H7 (cell line): ENCODE data around the gene MEG3. TPM values are rescaled to one million over a fixed set of nuclear protein-coding genes. Genes with fewer than 3 reads are reported as not detected.

Experiments used
- DNase-seq: peaks from one replicate; pipeline ENCODE4 v3.0.0; 2012
- H3K27me3 ChIP-seq: 2 replicates; pipeline ENCODE4 v1.6.0; 2011; ENCODE audit warnings: mild to moderate bottlenecking, low read length; ENCODE audit not compliant: control insufficient read depth, insufficient read depth
- H3K36me3 ChIP-seq: replicated peaks from 2 replicates; pipeline ENCODE4 v1.5.1; 2011; ENCODE audit warnings: low read length; ENCODE audit not compliant: control insufficient read depth, insufficient read depth
- H3K4me3 ChIP-seq: 2 replicates; pipeline ENCODE4 v1.5.1; 2011; ENCODE audit warnings: low read depth, mild to moderate bottlenecking, control low read depth, low read length, moderate library complexity; ENCODE audit not compliant: insufficient read depth
- total RNA-seq: library from RNA; depleted of rRNA; stranded (reverse); fragments of >200 nt; shearing (Covaris generic); gene quantifications from 2 replicates; pipeline ENCODE4 v1.2.3, GENCODE V29; 2014

Gene MEG3
- total RNA-seq, 1 experiment from 2014 or later, result 0.31 TPM

DNA sequence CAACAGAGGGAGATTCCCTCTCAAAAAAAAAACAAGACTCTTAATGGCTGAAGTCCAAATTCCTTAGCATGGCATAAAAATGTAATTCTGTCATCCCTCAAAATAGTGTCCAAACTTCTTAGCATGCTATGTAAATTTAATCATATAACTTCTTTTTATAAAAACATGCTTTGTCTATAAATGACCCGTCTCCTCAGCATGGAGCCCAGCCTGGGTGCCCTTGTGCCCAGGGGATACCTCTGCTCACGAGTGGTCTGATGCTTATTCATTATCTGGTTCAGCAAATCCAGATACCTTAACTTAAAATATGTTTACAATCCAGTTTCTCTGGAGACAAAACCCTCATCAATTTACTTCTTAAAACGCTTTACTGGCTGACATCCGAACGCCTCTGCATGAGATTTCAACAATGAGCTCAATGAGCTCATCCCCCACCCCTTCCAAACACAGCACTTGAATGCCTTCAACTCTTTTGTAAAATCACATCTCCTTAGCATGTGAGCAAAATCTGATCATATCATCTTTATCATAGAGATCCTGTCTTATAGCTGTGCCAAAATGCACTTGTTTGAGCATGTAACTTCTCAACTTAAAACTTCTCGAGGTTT is 61.9 kb downstream of the MEG3 start:
- no peak overlapping the region for H3K4me3 ChIP-seq
- no peaks in the 10 kb centered on the region for H3K36me3 ChIP-seq
- H3K27me3 ChIP-seq, result no peaks in the 10 kb centered on the region
- no peak for DNase-seq

DNA sequence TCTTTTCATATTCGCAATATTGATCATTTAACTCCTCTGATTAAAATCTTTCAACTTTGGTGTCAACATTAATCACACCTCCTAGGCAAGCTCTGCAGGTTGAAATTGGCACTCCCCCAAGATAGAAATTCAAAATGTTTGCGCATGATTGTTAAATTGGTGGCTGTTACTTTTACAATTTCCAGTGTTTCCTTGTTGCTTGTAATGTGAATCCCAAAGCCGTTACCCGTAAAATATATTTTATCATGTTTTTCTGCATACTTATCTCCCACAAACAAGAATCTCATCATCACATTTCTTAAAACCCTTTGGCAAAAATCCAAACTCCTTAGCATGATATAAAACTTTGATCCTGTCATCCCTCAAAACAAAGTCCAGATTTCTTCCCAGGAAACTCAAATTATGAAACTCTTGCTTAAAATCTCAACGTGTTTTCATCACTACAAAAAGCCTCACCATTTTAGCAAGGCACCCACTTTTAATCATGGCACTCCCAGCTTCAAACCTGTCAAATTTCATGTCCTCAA is 62.9 kb downstream of the MEG3 start:
- DNase-seq, result no peak
- H3K36me3 ChIP-seq, result no peaks in the 10 kb centered on the region
- no peaks in the 10 kb centered on the region for H3K27me3 ChIP-seq
- H3K4me3 ChIP-seq, result no peak overlapping the region

DNA sequence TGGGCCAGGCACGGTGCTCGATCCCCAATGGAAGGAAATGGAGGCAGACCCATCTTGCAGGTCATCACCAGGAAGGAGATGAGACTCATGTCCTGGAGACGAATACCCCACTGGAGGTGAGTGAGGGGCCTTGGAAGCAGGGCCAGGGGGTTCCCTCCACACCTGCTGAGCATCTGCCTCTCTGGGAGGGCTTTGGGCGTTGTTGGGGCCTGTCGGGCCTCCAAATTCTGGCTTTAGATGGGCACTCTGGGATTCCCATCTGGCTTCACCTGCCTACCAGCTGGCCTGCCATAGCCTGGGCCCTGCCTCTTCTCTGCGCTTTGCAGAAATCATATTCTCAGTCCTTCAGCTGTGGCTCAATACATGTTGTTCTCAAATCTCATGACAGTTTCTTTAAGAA is 63.7 kb downstream of the MEG3 start:
- no peak overlapping the region for H3K4me3 ChIP-seq
- DNase-seq, result no peak

DNA sequence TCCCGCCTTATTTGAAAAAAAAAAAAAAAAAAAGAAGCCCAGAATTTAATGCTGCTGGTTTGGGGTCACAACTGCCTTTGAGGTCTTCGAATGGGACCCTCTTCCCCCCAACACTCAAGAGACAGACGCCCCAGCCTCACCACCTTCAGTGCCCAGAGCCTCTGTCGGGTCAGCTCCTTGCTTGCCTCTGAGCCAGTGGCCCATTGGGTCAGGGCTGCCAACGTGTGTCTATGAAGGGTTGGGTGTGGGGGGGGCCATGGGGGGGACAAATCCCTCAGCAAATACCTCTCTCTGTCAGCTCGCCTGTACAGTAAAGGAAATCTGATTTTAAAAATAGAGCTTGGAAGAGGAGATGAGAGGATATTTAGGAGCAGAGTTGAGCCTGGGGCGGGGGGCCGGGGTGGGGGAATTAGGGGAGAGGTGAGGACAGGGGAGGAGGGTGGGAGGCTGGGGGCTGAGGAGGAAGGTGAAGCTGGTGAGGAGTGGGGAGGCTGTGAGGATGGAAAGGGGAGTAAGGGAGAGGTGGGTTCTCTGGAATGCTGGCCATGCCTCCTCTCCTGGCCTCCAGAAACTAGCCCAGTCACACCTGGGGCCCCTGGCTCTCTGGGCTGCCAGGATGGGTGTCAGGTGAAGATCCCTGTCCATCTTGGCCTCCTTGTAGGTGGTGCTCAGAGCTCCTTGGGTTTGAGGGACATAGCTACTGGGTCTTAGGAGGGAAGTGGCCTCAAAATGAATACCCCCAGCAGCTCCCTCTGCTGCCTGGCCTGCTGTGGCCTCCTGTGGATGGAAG is 64.3 kb downstream of the MEG3 start:
- no peak overlapping the region for H3K4me3 ChIP-seq
- no peaks in the 10 kb centered on the region for H3K36me3 ChIP-seq
- no peaks in the 10 kb centered on the region for H3K27me3 ChIP-seq
- DNase-seq, result no peak

More for the DNA sequence above, 63.7 kb downstream of the MEG3 start:
- no peaks in the 10 kb centered on the region for H3K27me3 ChIP-seq
- H3K36me3 ChIP-seq, result no peaks in the 10 kb centered on the region

DNA sequence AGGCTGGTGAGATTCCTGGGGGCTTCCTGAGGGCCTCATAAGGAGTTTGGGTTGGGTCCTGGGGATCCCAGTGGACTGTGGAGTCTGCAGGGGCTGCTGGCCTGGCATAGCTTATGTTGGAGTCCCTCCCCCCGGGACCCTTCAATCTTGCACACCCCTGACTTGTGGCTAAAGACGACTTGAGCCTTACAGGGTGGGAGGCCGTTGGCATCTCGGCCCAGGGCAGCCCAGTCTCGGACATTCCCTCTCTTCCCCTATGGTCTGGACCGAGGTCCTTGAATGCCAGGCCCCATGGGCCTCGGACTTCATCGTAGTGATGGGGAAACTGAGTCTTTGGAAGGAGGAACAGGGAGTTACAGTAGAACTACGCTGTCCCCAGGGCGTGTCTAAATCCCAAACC is 65.1 kb downstream of the MEG3 start:
- DNase-seq, result no peak
- H3K4me3 ChIP-seq, result no peak overlapping the region
- no peaks in the 10 kb centered on the region for H3K27me3 ChIP-seq
- H3K36me3 ChIP-seq, result no peaks in the 10 kb centered on the region

DNA sequence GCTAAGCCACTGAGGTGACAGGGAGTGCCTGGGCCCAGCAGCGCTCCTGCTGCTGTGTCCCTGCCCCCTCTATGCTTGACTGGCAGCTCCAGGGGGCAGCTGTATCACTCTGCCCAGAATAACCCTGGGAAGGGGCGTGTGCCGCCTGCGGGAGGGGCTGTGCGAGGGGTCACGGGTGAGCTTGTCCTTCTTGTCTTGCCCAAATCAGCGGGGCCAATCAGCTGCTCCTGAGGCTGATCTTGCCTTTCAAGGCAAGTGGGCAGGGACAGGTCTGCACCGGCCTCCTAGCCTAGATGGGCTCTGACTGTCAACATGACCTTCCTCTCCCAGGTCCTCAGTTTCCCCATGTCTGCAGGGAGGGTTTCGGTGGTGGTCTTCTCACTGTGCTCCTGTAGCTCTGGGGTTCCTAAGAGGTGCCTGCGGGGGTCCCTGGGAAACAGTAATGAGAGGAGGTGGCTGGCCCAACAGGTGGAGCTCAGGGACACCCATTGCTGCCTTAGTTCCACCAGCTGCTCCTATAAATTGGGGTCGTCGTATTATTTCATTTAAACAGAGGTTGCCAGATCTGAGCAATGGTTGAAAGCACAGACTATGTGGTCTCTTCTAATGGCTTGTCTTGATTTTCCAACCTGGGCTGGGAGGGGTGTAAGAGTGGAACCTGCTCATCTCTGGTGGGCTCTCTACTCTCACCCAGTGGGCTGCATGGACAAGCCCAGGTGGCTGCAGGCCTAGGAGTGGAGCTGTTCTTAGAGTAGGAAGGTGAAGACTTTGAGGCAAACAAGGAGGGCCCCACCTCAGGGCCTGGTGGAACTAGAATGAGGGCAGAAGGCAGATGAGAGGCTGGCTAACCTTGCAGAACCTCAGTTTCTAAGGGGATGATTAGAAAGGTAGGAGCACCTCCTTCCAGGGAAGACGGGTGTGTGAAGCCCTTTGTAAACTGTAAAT is 65.9 kb downstream of the MEG3 start:
- no peak overlapping the region for H3K4me3 ChIP-seq
- no peaks in the 10 kb centered on the region for H3K36me3 ChIP-seq
- no peak for DNase-seq
- no peaks in the 10 kb centered on the region for H3K27me3 ChIP-seq

DNA sequence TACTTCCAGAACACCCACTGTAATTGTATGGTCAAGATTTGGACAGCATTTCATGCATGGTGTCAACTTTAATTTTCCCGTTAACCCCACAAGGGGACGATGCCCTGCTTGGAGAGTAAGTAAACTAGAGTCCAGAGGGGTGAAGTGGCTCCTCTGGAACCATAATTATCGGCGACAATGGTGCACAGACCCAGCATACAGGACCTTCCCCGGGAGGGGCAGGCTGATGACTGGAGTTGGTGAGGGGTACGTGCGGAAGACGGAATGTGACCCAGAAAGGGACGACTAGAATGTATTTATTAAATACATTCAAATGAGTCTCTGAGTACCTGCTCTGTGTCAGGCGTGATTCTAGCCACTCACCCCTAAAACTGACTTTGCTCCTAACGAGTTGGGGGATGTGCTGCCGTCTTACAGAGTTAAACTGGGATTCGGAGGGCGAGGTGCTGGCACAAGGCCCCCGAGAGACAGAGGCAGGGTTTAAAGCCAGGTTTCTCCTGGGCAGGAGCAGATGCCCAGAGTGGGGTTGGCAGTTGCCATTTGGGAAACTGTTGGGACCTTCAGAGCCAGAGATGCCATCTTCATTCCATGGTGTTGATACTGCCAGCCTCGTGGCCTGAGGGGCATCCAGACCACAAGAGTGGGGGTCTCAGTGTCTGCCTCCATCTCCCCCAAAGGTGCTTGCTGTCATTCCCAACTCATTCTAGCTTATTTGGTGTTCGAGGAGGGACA is 66.7 kb downstream of the MEG3 start:
- H3K4me3 ChIP-seq, result no peak overlapping the region
- no peaks in the 10 kb centered on the region for H3K36me3 ChIP-seq
- no peaks in the 10 kb centered on the region for H3K27me3 ChIP-seq
- no peak for DNase-seq

DNA sequence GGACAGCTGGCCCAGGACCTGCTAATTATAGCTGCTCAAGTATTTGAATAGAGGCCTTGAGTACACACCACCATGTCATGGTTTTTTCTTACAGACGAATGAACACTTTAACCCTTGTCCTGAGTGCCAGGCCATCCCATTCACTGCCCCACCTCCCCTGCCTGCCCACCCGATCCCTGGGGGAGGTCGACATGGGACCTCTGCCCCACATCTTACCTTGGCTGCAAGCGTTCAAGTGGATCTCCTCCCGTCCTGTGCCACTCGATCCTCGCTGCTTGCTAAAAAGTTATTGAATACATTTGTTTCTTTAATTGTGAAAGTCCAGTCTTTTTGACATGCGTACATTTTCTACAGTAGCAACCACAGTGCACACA is 67.3 kb downstream of the MEG3 start:
- Histone ChIP-seq H3K36me3 (no peaks in the 10 kb centered on the region), H3K4me3 (no peak overlapping the region), H3K27me3 (no peaks in the 10 kb centered on the region)
- DNase-seq, result no peak

DNA sequence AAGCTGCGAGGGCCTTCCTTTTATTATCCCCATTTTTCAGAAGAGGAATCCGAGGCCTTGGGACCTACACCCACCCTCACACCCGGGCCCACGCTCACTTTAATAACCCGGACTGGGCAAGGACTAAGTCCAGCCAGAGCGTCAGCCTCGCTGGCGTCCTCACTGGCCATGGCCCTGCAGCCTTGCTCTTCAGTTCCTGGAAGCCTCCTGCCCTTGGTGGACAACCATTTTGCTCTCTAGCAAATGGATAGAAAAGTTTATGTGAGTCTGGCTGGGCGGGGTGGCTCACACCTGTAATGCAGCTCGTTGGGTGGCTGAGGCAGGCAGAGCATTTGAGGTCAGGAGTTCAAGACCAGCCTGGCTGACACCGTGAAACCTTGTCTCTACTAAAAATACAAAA is 67.8 kb downstream of the MEG3 start:
- no peak overlapping the region for H3K4me3 ChIP-seq
- DNase-seq, result no peak

DNA sequence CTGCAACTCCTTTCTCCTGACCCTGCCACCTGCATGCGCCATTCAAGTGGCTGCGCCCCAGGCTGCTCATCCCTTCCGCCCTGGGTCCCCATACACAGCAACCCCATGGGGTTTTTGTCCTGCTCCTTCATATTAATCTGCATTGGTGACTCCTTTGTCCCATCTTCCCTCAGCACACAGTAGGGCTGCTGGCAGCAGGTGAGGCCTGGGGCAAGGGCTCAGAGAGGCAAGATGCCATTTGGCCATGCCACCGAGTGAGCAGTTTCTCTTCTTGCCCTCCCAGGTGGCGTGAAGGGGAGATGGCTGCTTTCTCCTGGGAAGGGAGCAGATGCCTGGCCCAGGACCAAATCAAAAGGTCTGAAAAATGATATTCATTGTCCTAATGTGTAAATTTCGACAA is 68.5 kb downstream of the MEG3 start:
- DNase-seq, result no peak
- Histone ChIP-seq H3K4me3 (no peak overlapping the region), H3K36me3 (no peaks in the 10 kb centered on the region), H3K27me3 (no peaks in the 10 kb centered on the region)

More for the DNA sequence above, 67.8 kb downstream of the MEG3 start:
- no peaks in the 10 kb centered on the region for H3K36me3 ChIP-seq
- no peaks in the 10 kb centered on the region for H3K27me3 ChIP-seq

DNA sequence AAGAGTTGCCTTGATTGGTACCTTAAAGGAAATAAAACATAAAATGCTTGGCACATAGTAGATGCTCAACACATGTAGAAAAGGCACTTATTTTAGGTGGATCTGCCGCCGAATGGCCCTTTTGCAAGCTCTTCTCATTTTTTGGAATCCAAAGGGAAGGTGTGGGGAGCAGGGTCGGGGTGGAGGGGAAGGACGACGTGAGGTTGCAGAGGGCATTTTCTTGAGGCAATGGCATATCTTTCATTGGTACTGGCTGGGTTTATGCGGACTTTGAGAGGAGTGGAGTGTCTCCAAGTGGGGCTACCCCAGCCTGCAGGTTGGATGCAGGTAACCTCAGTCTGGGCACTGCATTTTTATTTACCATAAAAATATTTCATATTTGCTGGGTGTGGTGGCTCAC is 69.5 kb downstream of the MEG3 start:
- Histone ChIP-seq H3K36me3 (no peaks in the 10 kb centered on the region), H3K27me3 (peaks cover 5% of the 10 kb centered on the region; the same call in 1 of the 2 replicates), H3K4me3 (no peak overlapping the region)
- DNase-seq, result no peak

DNA sequence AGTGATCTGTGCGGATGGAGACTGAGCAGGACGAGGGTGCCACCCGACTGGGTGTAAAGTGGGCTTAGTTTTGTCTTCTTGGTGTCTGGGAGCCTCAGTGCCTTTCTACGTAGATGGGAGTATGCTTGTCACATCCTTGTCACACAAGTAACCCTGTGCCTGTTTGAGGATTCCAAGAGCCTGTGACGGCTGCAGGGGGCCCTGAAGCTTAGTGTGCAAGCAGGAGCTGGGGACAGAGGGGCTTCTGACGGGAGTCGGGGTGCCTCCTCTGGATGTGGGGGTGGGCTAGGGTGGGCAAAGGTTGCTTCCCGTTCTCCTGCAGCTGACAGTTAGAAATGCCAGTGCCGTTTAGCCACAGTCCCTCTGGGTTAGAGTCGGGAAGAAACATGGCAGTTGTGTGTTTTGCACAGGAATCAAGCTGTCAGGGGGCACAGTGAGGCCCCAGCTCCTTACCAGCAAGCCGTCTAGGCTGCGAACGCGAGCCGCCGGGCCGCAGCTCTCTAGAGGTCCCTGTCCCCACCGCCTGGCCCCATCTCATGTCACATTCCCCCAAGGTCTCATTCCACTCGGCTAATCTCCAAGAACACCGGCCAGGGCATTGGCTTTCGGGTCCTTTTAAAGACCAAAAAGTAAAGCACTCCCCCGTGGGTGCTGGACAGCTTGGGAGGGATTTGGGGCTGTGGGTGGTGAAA is 70.6 kb downstream of the MEG3 start:
- peaks cover 6% of the 10 kb centered on the region; the same call in 1 of the 2 replicates for H3K27me3 ChIP-seq
- H3K4me3 ChIP-seq, result no peak overlapping the region
- no peaks in the 10 kb centered on the region for H3K36me3 ChIP-seq
- DNase-seq, result peak; percentile 54

DNA sequence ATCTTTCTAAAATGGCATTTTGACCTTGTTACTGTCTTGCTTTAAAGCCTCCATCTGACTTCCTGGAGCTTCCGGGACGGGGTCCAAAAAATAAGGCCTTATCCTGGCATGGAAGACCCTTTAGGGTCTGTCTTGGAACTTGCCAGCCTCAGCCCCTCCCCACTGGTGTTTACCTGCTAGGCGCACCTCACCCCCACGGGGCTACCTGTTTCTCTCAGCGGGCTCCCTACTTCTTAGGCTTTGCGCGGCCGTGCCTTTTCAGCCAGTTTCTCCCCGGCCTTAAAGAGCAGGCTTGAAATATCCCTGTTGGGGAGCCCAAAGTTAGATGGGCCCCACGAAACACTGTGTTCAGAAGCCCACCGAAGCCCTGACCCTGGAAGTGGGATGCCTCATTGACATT is 72.5 kb downstream of the MEG3 start:
- no peak overlapping the region for H3K4me3 ChIP-seq
- DNase-seq, result peak; percentile 56

More for the DNA sequence above, 72.5 kb downstream of the MEG3 start:
- no peaks in the 10 kb centered on the region for H3K36me3 ChIP-seq
- peaks cover 6% of the 10 kb centered on the region; the same call in 1 of the 2 replicates for H3K27me3 ChIP-seq
